ENCODE measurements around the gene ARAP2.

The ARAP2 gene

GRCh38 chr4:36215627-36216026 lies 28.7 kb downstream of the ARAP2 start:
- Mint-ChIP-seq H3K4me1 (ENCODE audit: low read depth) (peaks cover 29% of the 10 kb centered on the region), H3K27ac (no peak overlapping the region), H3K4me3 (no peak overlapping the region), H3K36me3 (ENCODE audit: low read depth) (peaks cover 24% of the 10 kb centered on the region), H3K9me3 (no peaks in the 10 kb centered on the region), H3K27me3 (ENCODE audit: low read depth) (no peaks in the 10 kb centered on the region)

DNA sequence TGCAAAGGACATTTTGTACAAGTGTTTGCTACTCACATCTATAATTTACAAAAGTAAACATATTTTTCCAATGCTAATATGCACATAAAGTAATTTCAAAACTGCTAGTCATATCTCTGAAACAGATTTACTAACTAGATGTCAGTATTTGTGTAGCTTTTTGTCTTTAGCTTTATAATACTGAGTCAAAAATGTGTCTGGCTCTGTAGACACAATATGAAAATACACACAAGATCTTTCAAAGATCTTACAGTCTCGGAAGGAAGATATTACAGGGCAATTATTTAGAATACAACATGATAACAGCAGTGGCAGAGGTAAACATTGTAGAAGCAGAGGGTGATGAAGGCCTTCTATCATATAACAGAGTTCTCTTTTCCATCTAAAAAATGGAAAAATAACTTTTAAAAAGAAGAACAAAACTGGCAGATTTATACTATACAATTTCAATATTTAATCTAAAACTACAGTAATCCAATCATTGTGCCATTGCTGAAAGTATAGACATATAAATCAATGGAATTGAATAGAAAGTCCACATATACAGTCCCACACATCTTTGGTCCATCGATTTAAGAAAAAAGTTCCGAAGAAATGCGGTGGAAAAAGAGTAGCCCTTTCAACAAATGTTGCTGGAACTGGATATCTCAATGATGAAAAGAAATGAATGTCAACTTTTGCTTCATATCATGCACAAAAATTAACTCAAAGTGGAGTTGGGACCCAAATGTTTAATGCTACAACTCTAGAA lies 29.4 kb downstream of the ARAP2 start:
- no peak overlapping the region for H3K27ac Mint-ChIP-seq
- no peak overlapping the region for H3K4me3 Mint-ChIP-seq
- no peaks in the 10 kb centered on the region for H3K9me3 Mint-ChIP-seq
- H3K4me1 Mint-ChIP-seq (ENCODE audit: low read depth), result peaks cover 29% of the 10 kb centered on the region
- H3K27me3 Mint-ChIP-seq (ENCODE audit: low read depth), result no peaks in the 10 kb centered on the region
- peaks cover 29% of the 10 kb centered on the region for H3K36me3 Mint-ChIP-seq (ENCODE audit: low read depth)

DNA sequence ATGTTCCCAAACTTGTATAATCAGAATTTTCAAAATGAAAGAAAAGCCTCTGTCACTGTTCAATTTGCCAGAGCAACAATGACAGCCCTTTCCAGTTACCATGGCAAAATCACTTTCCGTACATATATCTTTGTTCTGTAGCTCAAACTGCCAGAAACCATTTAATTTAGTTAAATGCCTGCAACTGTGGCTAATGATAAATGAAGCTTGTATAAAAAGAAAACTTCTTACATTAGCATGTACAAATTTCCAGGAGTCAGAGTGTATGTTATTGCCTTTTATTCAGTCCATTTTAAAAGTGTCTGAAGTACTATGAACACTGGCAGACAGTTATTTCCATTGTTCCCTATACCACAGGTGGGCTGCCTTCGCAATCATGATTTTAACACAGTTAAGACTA lies 30.3 kb downstream of the ARAP2 start:
- Mint-ChIP-seq H3K9me3 (no peaks in the 10 kb centered on the region), H3K27me3 (ENCODE audit: low read depth) (no peaks in the 10 kb centered on the region), H3K27ac (no peak overlapping the region), H3K36me3 (ENCODE audit: low read depth) (peaks cover 33% of the 10 kb centered on the region), H3K4me1 (ENCODE audit: low read depth) (peaks cover 30% of the 10 kb centered on the region), H3K4me3 (no peak overlapping the region)

DNA sequence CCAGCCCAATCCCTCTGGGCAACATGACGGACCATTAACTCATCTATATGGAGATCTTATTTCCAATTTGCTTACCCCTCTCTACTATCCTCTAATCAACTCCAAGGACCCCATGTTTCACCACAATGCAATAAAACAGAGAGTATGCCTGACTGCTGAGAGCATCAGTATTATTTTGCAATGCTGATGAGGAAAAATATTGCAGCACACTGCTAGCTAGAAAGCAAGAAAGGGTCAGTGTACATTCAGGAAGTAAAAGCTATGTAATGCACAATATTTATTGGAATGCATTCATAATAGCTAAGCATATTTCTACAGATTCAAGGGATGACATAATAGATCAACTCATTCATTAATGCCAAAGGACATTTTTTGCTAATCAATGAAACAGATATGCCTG lies 33.2 kb downstream of the ARAP2 start:
- peaks cover 50% of the 10 kb centered on the region for H3K36me3 Mint-ChIP-seq (ENCODE audit: low read depth)
- peaks cover 36% of the 10 kb centered on the region for H3K4me1 Mint-ChIP-seq (ENCODE audit: low read depth)
- H3K27me3 Mint-ChIP-seq (ENCODE audit: low read depth), result no peaks in the 10 kb centered on the region
- no peaks in the 10 kb centered on the region for H3K9me3 Mint-ChIP-seq
- no peak overlapping the region for H3K4me3 Mint-ChIP-seq
- H3K27ac Mint-ChIP-seq, result no peak overlapping the region

- peaks cover 55% of the 10 kb centered on the region for H3K36me3 Mint-ChIP-seq (ENCODE audit: low read depth)
- no peaks in the 10 kb centered on the region for H3K9me3 Mint-ChIP-seq
- H3K4me1 Mint-ChIP-seq (ENCODE audit: low read depth), result peaks cover 37% of the 10 kb centered on the region
- H3K27ac Mint-ChIP-seq, result peak overlapping the region; percentile 77
- H3K27me3 Mint-ChIP-seq (ENCODE audit: low read depth), result no peaks in the 10 kb centered on the region
- peak overlapping the region; percentile 40 for H3K4me3 Mint-ChIP-seq
Measured at GRCh38 chr4:36209941-36210649, 34.2 kb downstream of the ARAP2 start.

DNA sequence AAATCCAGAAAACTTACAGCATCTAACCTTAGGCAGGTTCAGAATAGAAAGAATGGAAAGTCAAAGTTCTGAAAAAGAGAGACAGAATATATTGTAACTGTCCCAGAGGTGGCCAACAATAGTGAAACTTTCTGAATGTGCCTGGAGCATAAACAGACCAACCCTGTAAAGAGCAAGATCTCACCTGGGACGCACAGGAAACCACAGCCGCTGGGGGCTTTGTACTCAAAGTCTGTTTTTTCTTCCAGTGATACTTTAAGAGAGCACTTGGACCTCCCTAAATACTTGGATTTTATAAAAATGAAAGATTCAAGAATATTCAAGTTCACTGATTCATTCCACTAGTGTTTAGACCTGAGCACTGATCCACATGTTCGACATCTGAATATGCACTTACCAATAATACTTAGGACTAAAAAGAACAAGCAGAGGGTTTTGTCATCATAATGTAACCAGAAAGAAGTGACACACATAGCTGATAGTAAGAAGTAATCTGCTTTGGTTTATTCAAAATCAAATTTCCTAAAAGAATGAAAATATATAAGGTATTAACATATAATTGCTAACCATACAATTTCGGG lies 35.3 kb downstream of the ARAP2 start:
- Mint-ChIP-seq H3K27ac (peak overlapping the region; percentile 58), H3K9me3 (no peaks in the 10 kb centered on the region), H3K36me3 (ENCODE audit: low read depth) (peaks cover 56% of the 10 kb centered on the region), H3K4me1 (ENCODE audit: low read depth) (peaks cover 36% of the 10 kb centered on the region), H3K4me3 (peak overlapping the region; percentile 23), H3K27me3 (ENCODE audit: low read depth) (no peaks in the 10 kb centered on the region)

DNA sequence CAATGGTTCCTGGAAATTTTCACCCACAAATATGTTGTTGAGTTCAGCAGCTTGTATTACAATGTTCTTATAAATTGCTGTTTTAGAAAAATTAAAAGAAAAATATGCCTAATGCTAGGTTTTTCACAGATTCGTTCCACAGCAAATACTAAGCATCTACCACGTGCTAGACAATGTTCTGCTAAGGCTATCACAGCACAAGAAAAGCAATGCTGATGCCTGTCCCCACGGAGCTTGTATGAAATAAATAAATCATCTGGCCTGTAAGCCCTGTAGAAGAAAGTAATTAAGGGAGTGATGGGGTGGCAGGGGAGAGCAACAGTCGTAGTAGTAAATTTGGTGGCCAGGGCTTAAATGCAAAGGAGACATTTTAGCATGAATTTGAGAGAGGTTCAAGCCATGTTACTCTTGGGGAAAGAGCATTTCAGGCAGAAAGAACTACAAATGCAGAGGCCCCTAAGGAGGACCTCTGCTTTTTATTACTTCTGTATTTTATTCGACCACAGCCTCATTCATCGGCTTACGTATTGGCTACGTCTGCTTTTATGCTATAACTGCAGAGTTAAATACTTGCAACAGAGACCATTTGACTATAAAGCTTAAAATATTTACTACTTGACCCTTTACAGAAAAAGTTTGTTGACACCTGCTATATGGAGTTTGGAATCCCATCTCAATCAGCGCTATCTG lies 36.3 kb downstream of the ARAP2 start:
- Mint-ChIP-seq H3K36me3 (ENCODE audit: low read depth) (peaks cover 59% of the 10 kb centered on the region), H3K27me3 (ENCODE audit: low read depth) (no peaks in the 10 kb centered on the region), H3K4me3 (no peak overlapping the region), H3K4me1 (ENCODE audit: low read depth) (peaks cover 38% of the 10 kb centered on the region), H3K27ac (no peak overlapping the region), H3K9me3 (no peaks in the 10 kb centered on the region)

- Mint-ChIP-seq H3K4me3 (no peak overlapping the region), H3K27ac (no peak overlapping the region), H3K9me3 (no peaks in the 10 kb centered on the region), H3K27me3 (ENCODE audit: low read depth) (no peaks in the 10 kb centered on the region), H3K36me3 (ENCODE audit: low read depth) (peaks cover 57% of the 10 kb centered on the region), H3K4me1 (ENCODE audit: low read depth) (peaks cover 39% of the 10 kb centered on the region)
Measured at GRCh38 chr4:36207367-36207766, 36.9 kb downstream of the ARAP2 start.

DNA sequence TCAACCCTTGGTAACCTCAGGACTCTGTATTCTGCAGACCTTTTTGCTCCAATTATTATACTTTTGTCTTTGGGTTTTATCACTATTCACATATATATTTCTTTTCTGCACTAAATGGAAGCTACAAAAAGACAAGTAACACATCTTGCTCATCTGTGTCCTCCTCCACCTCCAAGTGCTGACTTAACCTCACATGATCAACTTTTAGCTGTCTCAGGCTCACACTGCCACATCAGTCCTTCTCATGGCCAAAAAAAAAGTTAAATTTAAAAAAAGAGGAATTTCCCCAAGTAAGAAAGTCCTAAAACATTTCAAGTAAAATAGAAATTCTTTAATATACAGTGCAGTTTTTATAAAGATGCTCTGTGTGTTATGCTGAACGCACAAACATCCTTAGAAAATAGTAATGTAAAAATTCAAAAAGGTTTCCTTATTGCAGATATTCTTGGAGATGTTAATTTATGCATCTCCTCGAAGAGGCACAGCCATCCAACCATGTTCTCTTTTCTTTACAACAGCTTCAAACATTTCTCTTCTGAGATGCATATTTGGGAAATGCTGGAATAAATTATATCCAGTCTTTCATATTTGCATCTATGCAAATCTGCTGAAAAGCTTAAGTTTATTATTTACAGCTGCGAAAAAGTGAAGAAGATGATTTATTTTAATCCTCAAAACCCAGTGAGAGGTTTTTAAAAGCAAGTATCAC lies 37.6 kb downstream of the ARAP2 start:
- no peak overlapping the region for H3K4me3 Mint-ChIP-seq
- peaks cover 40% of the 10 kb centered on the region for H3K4me1 Mint-ChIP-seq (ENCODE audit: low read depth)
- H3K27me3 Mint-ChIP-seq (ENCODE audit: low read depth), result no peaks in the 10 kb centered on the region
- H3K9me3 Mint-ChIP-seq, result no peaks in the 10 kb centered on the region
- H3K36me3 Mint-ChIP-seq (ENCODE audit: low read depth), result peaks cover 56% of the 10 kb centered on the region
- H3K27ac Mint-ChIP-seq, result no peak overlapping the region

DNA sequence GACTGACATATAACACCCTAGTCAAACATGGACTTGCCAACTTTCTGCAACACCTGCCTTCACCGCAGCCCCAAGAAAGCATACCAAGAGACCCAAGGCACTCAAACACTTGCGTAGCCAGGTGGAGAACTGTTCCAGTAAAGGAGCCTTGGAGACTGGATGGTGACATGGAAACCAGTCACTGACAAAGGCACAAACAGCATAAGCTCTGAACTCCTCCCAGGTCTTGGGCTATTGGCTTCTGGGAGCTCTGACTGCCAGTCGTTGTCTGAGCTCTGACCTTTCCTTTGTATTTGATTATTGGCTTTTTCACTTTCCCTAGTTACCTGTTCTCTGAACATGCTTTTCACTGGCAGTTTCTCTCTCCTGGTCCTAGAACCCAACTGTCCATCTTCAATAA lies 38.3 kb downstream of the ARAP2 start:
- H3K9me3 Mint-ChIP-seq, result no peaks in the 10 kb centered on the region
- H3K27me3 Mint-ChIP-seq (ENCODE audit: low read depth), result no peaks in the 10 kb centered on the region
- H3K27ac Mint-ChIP-seq, result no peak overlapping the region
- H3K36me3 Mint-ChIP-seq (ENCODE audit: low read depth), result peaks cover 51% of the 10 kb centered on the region
- peaks cover 37% of the 10 kb centered on the region for H3K4me1 Mint-ChIP-seq (ENCODE audit: low read depth)
- no peak overlapping the region for H3K4me3 Mint-ChIP-seq

- no peak overlapping the region for H3K27ac Mint-ChIP-seq
- H3K36me3 Mint-ChIP-seq (ENCODE audit: low read depth), result peaks cover 15% of the 10 kb centered on the region
- H3K9me3 Mint-ChIP-seq, result no peaks in the 10 kb centered on the region
- H3K27me3 Mint-ChIP-seq (ENCODE audit: low read depth), result no peaks in the 10 kb centered on the region
- no peak overlapping the region for H3K4me3 Mint-ChIP-seq
- H3K4me1 Mint-ChIP-seq (ENCODE audit: low read depth), result peaks cover 20% of the 10 kb centered on the region
Measured at GRCh38 chr4:36198861-36199260, 45.5 kb downstream of the ARAP2 start.

DNA sequence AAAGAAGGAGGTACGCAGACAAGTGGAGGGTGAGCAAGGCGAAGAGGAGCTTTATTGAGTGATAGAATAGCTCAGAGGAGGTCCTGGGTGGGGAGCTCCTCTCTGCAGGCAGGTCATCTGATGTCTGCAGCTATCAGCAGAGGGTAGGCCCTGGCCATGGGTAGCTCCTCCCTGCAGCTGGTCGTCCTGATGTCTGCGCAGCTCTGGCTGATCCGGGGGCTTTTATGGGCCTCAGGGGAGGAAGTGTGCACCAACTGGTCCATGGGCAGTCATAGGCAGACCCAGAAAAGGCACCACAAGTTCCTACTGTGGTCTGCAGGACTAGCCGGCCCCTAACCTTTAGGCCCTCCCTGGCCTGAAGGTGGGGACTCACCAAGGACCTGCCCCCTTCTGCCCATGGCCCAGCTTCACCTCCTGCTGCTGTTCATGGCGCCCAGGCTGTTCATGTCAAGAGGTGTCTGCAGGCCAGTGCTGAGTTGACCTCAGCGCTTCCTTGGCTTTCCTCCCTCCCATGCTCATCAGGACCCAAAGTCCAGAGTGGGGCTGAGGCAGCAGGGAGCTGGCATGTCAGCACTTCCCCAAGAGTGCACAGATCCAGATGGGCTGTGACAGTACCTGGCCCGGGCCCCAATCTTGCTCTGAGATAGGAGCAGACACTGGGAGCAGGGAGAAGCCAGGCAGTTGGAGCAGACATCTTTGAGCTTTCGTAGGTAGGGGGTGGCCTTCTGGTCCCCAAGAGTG lies 46.1 kb downstream of the ARAP2 start:
- peaks cover 11% of the 10 kb centered on the region for H3K36me3 Mint-ChIP-seq (ENCODE audit: low read depth)
- H3K9me3 Mint-ChIP-seq, result no peaks in the 10 kb centered on the region
- H3K4me1 Mint-ChIP-seq (ENCODE audit: low read depth), result peaks cover 18% of the 10 kb centered on the region
- H3K27me3 Mint-ChIP-seq (ENCODE audit: low read depth), result no peaks in the 10 kb centered on the region
- no peak overlapping the region for H3K4me3 Mint-ChIP-seq
- no peak overlapping the region for H3K27ac Mint-ChIP-seq

DNA sequence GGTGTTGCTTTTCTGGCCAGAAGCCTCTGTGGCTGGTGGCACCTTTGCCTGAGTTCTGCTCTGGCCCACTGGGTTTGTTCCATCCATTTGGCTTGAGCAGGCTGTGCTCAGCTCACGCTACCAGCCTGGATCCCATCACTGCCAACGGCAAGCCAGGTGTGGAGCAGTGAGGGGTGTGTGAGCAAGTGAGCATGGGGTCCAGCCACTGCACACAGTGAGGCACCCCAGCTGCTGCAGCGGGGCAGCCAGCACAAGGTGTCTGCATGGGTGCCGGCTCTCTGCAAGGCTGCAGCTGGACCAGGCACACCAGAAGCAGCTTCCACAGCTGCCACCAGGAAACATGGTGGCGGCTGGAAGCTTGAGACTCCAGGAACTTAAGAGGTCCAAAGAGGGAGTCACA lies 46.8 kb downstream of the ARAP2 start:
- Mint-ChIP-seq H3K9me3 (no peaks in the 10 kb centered on the region), H3K4me3 (no peak overlapping the region), H3K36me3 (ENCODE audit: low read depth) (peaks cover 15% of the 10 kb centered on the region), H3K27ac (no peak overlapping the region), H3K27me3 (ENCODE audit: low read depth) (no peaks in the 10 kb centered on the region), H3K4me1 (ENCODE audit: low read depth) (peaks cover 20% of the 10 kb centered on the region)
